Upper lobe of left lung (tissue), 6 donors: ENCODE data around the gene BFSP2. TPM values are rescaled to one million over a fixed set of nuclear protein-coding genes. Genes with fewer than 3 reads are reported as not detected.
A peak's percentile ranks its signal among the peaks of the same experiment; 100 is the strongest.

Source experiments
- ATAC-seq, 2 donors: fragments of 200-7000 bp; cut with Tn5 transposase; one replicate each; pipeline ENCODE4 v1.9.1; 2022; ENCODE audit warnings: mild to moderate bottlenecking in 2 of 2, moderate library complexity in 2 of 2; ENCODE audit not compliant: low FRiP score in 2 of 2
- DNase-seq, 2 donors: peaks; one replicate each; pipeline ENCODE4 v3.0.0-alpha.2; 2019 to 2020
- H3K27ac ChIP-seq, 4 donors: fragments of 200-600 bp; sonication (generic); one replicate each; pipeline ENCODE4 v1.5.1; 2016 to 2019
- H3K27me3 ChIP-seq, 4 donors: fragments of 200-600 bp; sonication (generic); one replicate each; pipeline ENCODE4 v1.5.1; 2017 to 2019
- H3K36me3 ChIP-seq, 4 donors: fragments of 200-600 bp; sonication (generic); one replicate each; pipeline ENCODE4 v1.5.1; 2016 to 2019
- H3K4me1 ChIP-seq, 4 donors: fragments of 200-600 bp; sonication (generic); one replicate each; pipeline ENCODE4 v1.5.1; 2018 to 2019
- H3K4me3 ChIP-seq, 4 donors: fragments of 200-600 bp; sonication (generic); one replicate each; pipeline ENCODE4 v1.5.1; 2017 to 2019; ENCODE audit warnings: mild to moderate bottlenecking in 2 of 4, moderate library complexity in 1 of 4
- H3K9me3 ChIP-seq, 4 donors: fragments of 200-600 bp; sonication (generic); one replicate each; pipeline ENCODE4 v1.5.1; 2018 to 2019
- CTCF ChIP-seq, 6 experiments: fragments of 450-650 bp in 4 of 6; fragments of 200-600 bp in 2 of 6; sonication (generic) in 2 of 6; IDR thresholded peaks; one replicate each; pipeline ENCODE4 v1.5.1; 2016 to 2019; ENCODE audit warnings: antibody characterized with exemption in 6 of 6
- EP300 ChIP-seq, 4 donors: sonication (generic); formaldehyde crosslinking; IDR thresholded peaks; one replicate each; pipeline ENCODE4 v1.5.1; 2017; ENCODE audit warnings: antibody characterized with exemption in 4 of 4, control low read depth in 2 of 4
- POLR2A ChIP-seq, 4 donors: fragments of 450-650 bp; IDR thresholded peaks; one replicate each; pipeline ENCODE4 v1.5.1; 2016 to 2017; ENCODE audit warnings: antibody characterized with exemption in 4 of 4, mild to moderate bottlenecking in 2 of 4
- POLR2AphosphoS5 ChIP-seq, 2 donors: sonication (generic); formaldehyde crosslinking; IDR thresholded peaks; one replicate each; pipeline ENCODE4 v1.5.1; 2017; ENCODE audit warnings: antibody characterized with exemption in 2 of 2
- WGBS, 2 donors: methylation state at CpG; one replicate each; pipeline ENCODE4 v1.1.5; 2017 to 2018; 5-methylcytosine and 5-hydroxymethylcytosine counted together
- total RNA-seq, 6 donors: library from RNA; depleted of rRNA in 4 of 6; stranded (reverse); fragments of >200 nt in 4 of 6; gene quantifications; one replicate each; pipeline versions ENCODE4 v1.1.0 to v1.2.1, GENCODE V29; 2016 to 2021
- donor health status: DM: no; HTN: no; CAD: no; lungs with moderate emphysema.
- donor health status: DM: no; HTN: yes; CAD: no; lungs with severe emphysema.

The BFSP2 gene
- total RNA-seq, 6 donors from 2014 or later, result 0.69 TPM; not detected in 5

GRCh38 chr3:133474817-133475216 is 75.0 kb downstream of the BFSP2 start:
- Histone ChIP-seq H3K27me3 (no peaks in the 10 kb centered on the region), H3K9me3 (no peaks in the 10 kb centered on the region), H3K27ac (peak overlapping the region; percentile 15 to 71 (median 44)), H3K36me3 (no peaks in the 10 kb centered on the region), H3K4me3 (no peak overlapping the region), H3K4me1 (peaks cover 14 to 22% (median 16%) of the 10 kb centered on the region in 4 donors)
- DNase-seq (no peak), ATAC-seq (peak in 1 of 2 donors; percentile 17)
- TF ChIP-seq POLR2AphosphoS5 (IDR thresholded peaks at IDR 0.05), result no peak
- no peak for TF ChIP-seq EP300 (IDR thresholded peaks at IDR 0.05)
- TF ChIP-seq POLR2A (IDR thresholded peaks at IDR 0.05), result no peak
- TF ChIP-seq CTCF (IDR thresholded peaks at IDR 0.05), result no peak
- 66 to 81% methylated on average over 4 of the region's 4 CpGs for WGBS, 2 donors

GRCh38 chr3:133475245-133476010 is 75.6 kb downstream of the BFSP2 start:
- ATAC-seq (no peak), DNase-seq (no peak)
- Histone ChIP-seq H3K4me3 (no peak overlapping the region), H3K9me3 (no peaks in the 10 kb centered on the region), H3K4me1 (peaks cover 14 to 20% (median 16%) of the 10 kb centered on the region in 4 donors), H3K27ac (peak overlapping the region in 3 of 4 donors; percentile 15 to 71 (median 36)), H3K27me3 (no peaks in the 10 kb centered on the region), H3K36me3 (no peaks in the 10 kb centered on the region)
- TF ChIP-seq POLR2A (IDR thresholded peaks at IDR 0.05) (no peak), EP300 (IDR thresholded peaks at IDR 0.05) (no peak), POLR2AphosphoS5 (IDR thresholded peaks at IDR 0.05) (no peak), CTCF (IDR thresholded peaks at IDR 0.05) (no peak)
- 66 to 91% methylated on average over 4 to 5 of the region's 5 CpGs for WGBS, 2 donors

GRCh38 chr3:133476971-133477375 is 77.1 kb downstream of the BFSP2 start:
- Histone ChIP-seq H3K4me1 (peaks cover 14 to 20% (median 16%) of the 10 kb centered on the region in 4 donors), H3K36me3 (no peaks in the 10 kb centered on the region), H3K27me3 (no peaks in the 10 kb centered on the region), H3K4me3 (no peak overlapping the region), H3K9me3 (no peaks in the 10 kb centered on the region), H3K27ac (no peak overlapping the region)
- TF ChIP-seq POLR2AphosphoS5 (IDR thresholded peaks at IDR 0.05) (no peak), CTCF (IDR thresholded peaks at IDR 0.05) (no peak), EP300 (IDR thresholded peaks at IDR 0.05) (no peak), POLR2A (IDR thresholded peaks at IDR 0.05) (no peak)
- DNase-seq, result no peak
- 78 to 85% methylated on average over 6 of the region's 6 CpGs for WGBS, 2 donors
- ATAC-seq, result no peak

- TF ChIP-seq POLR2AphosphoS5 (IDR thresholded peaks at IDR 0.05), result no peak
- TF ChIP-seq CTCF (IDR thresholded peaks at IDR 0.05), result no peak
- no peak for TF ChIP-seq EP300 (IDR thresholded peaks at IDR 0.05)
- TF ChIP-seq POLR2A (IDR thresholded peaks at IDR 0.05), result no peak
- ATAC-seq (no peak), DNase-seq (no peak)
- Histone ChIP-seq H3K36me3 (no peaks in the 10 kb centered on the region), H3K4me1 (peaks cover 14 to 20% (median 16%) of the 10 kb centered on the region in 4 donors), H3K4me3 (no peak overlapping the region), H3K27ac (no peak overlapping the region), H3K9me3 (no peaks in the 10 kb centered on the region), H3K27me3 (no peaks in the 10 kb centered on the region)
Measured at GRCh38 chr3:133477487-133477886, 77.6 kb downstream of the BFSP2 start.

GRCh38 chr3:133478624-133479023 is 78.8 kb downstream of the BFSP2 start:
- Histone ChIP-seq H3K27ac (no peak overlapping the region), H3K27me3 (no peaks in the 10 kb centered on the region), H3K4me3 (no peak overlapping the region), H3K4me1 (peaks cover 14 to 17% (median 15%) of the 10 kb centered on the region in 4 donors), H3K36me3 (no peaks in the 10 kb centered on the region), H3K9me3 (no peaks in the 10 kb centered on the region)
- TF ChIP-seq CTCF (IDR thresholded peaks at IDR 0.05), result no peak
- TF ChIP-seq EP300 (IDR thresholded peaks at IDR 0.05), result no peak
- no peak for TF ChIP-seq POLR2A (IDR thresholded peaks at IDR 0.05)
- no peak for TF ChIP-seq POLR2AphosphoS5 (IDR thresholded peaks at IDR 0.05)
- no peak for ATAC-seq
- DNase-seq, result no peak
- WGBS, 2 donors, result 46 to 62% methylated on average over 1 of the region's 1 CpG
